Peyer's patch (tissue), 4 donors: ENCODE measurements around the gene GON4L.

Experiments
- POLR2A ChIP-seq, 2 donors: fragments of 450-650 bp; IDR thresholded peaks; one replicate each; pipeline ENCODE4 v1.5.1; 2017; ENCODE audit warnings: antibody characterized with exemption in 2 of 2, mild to moderate bottlenecking in 2 of 2, moderate library complexity in 2 of 2
- TF ChIP-seq, protein P1 (sequence below), 6 experiments: fragments of 450-650 bp in 4 of 6; fragments of 200-600 bp in 2 of 6; sonication (generic) in 1 of 6; IDR thresholded peaks; one replicate each; pipeline ENCODE4 v1.5.1; 2017 to 2019; ENCODE audit warnings: antibody characterized with exemption in 6 of 6, mild to moderate bottlenecking in 3 of 6, moderate library complexity in 1 of 6

GRCh38 chr1:155847823-155848529 is 9.0 kb downstream of the GON4L start:
- TF ChIP-seq, protein P1, sequence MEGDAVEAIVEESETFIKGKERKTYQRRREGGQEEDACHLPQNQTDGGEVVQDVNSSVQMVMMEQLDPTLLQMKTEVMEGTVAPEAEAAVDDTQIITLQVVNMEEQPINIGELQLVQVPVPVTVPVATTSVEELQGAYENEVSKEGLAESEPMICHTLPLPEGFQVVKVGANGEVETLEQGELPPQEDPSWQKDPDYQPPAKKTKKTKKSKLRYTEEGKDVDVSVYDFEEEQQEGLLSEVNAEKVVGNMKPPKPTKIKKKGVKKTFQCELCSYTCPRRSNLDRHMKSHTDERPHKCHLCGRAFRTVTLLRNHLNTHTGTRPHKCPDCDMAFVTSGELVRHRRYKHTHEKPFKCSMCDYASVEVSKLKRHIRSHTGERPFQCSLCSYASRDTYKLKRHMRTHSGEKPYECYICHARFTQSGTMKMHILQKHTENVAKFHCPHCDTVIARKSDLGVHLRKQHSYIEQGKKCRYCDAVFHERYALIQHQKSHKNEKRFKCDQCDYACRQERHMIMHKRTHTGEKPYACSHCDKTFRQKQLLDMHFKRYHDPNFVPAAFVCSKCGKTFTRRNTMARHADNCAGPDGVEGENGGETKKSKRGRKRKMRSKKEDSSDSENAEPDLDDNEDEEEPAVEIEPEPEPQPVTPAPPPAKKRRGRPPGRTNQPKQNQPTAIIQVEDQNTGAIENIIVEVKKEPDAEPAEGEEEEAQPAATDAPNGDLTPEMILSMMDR (IDR thresholded peaks at IDR 0.05) = no peak
- TF ChIP-seq POLR2A (IDR thresholded peaks at IDR 0.05) = no peak
